Stomach (tissue), 9 donors: ENCODE measurements around the gene GRAMD2B. TPM values are rescaled to one million over a fixed set of nuclear protein-coding genes. Genes with fewer than 3 reads are reported as not detected.
A peak's percentile ranks its signal among the peaks of the same experiment; 100 is the strongest.

Source experiments
- DNase-seq, 2 donors: peaks; one replicate each; pipeline versions ENCODE4 v3.0.0 to v3.0.0-alpha.2; 2013 to 2019
- H3K27ac ChIP-seq, 5 donors: fragments of 200-600 bp in 4 of 5; sonication (generic) in 4 of 5; one replicate each; pipeline ENCODE4 v1.5.1; 2013 to 2019; ENCODE audit warnings: mild to moderate bottlenecking in 1 of 5, moderate library complexity in 1 of 5
- H3K27me3 ChIP-seq, 3 donors: fragments of 200-600 bp; sonication (generic); one replicate each; pipeline ENCODE4 v1.5.1; 2017 to 2019; ENCODE audit warnings: mixed run types in 1 of 3
- H3K36me3 ChIP-seq, 4 donors: fragments of 200-600 bp; sonication (generic); 1 replicate in 3 of 4; 2 replicates in 1 of 4; pipeline ENCODE4 v1.5.1; 2016 to 2019
- H3K4me1 ChIP-seq, 4 donors: fragments of 200-600 bp; sonication (generic); one replicate each; pipeline ENCODE4 v1.5.1; 2016 to 2019
- H3K4me3 ChIP-seq, 4 donors: fragments of 200-600 bp; sonication (generic) in 3 of 4; one replicate each; pipeline ENCODE4 v1.5.1; 2016 to 2019; ENCODE audit warnings: mild to moderate bottlenecking in 1 of 4
- H3K9me3 ChIP-seq, 4 donors: fragments of 200-600 bp; sonication (generic); one replicate each; pipeline ENCODE4 v1.5.1; 2016 to 2019
- EP300 ChIP-seq: sonication (generic); formaldehyde crosslinking; IDR thresholded peaks from one replicate; pipeline ENCODE4 v1.6.1; 2017; ENCODE audit warnings: antibody characterized with exemption
- POLR2A ChIP-seq, 4 donors: fragments of 450-650 bp; IDR thresholded peaks; one replicate each; pipeline ENCODE4 v1.6.1; 2016; ENCODE audit warnings: antibody characterized with exemption in 4 of 4, control low read depth in 2 of 4, mild to moderate bottlenecking in 1 of 4, moderate library complexity in 1 of 4
- POLR2AphosphoS5 ChIP-seq, 3 donors: sonication (generic); formaldehyde crosslinking; IDR thresholded peaks; one replicate each; pipeline ENCODE4 v1.6.1; 2016; ENCODE audit warnings: antibody characterized with exemption in 3 of 3
- WGBS, 5 donors: extraction: QIAGEN DNeasy Blood & Tissue Kit in 3 of 5; methylation state at CpG; one replicate each; pipeline versions ENCODE4 v1.1.5 to v1.1.7; 2013 to 2018; 5-methylcytosine and 5-hydroxymethylcytosine counted together
- intact Hi-C: fragments of 100-400 bp; cut with DNase I; formaldehyde crosslinking; loops from one replicate; pipeline ENCODE4 v1.15.1; 2023; ENCODE audit warnings: low total_unique reads
- polyA plus RNA-seq, 3 donors: library from polyadenylated mRNA; stranded (reverse); fragments of 200-250 nt; gene quantifications; one replicate each; pipeline ENCODE4 v1.2.3, GENCODE V29; 2013
- total RNA-seq, 5 donors: library from RNA; depleted of rRNA; stranded (reverse); fragments of >200 nt; gene quantifications; one replicate each; pipeline versions ENCODE4 v1.1.0 to v1.2.3, GENCODE V29; 2014 to 2016
- TF ChIP-seq, protein P1 (sequence below), 7 experiments: fragments of 450-650 bp in 4 of 7; fragments of 200-600 bp in 3 of 7; sonication (generic) in 3 of 7; IDR thresholded peaks; one replicate each; pipeline ENCODE4 v1.5.1; 2016 to 2019; ENCODE audit warnings: antibody characterized with exemption in 7 of 7, control low read depth in 2 of 7, mild to moderate bottlenecking in 1 of 7
- donor health status: healthy with polysubstance abuse.
- donor health status: Bipolar disorder and iron deficiency.
- donor health status: healthy.

Gene GRAMD2B
- total and polyA plus RNA-seq, 8 donors: 5.7 to 69.6 (median 23.7) TPM

DNA sequence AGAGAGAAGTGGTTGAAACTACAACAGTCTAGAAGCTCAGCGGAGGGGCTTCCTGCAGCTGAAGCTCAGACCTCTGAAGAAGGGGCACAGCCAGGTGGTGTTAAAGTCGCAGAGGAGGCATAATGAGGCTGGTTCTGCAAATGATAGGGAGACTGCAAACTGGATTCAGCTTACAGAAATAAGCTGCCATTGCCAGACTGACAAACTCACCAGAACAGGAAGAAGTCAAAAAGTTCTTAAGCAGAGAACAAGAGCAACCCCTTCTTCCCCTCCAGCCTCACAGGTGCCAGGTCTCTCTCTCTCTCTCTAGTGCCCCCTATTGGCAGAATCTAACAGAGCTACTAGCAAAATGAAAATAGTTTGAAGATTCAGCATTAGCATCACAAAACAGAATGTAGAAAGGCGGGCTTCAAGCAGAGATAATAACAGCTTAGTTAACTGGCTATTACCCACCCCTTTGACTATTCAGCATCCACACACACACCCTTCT, 76.7 kb downstream of the GRAMD2B start:
- peaks cover 6 to 18% (median 10%) of the 10 kb centered on the region in 4 donors for H3K4me1 ChIP-seq
- WGBS, 5 donors: 74 to 88% (median 84%) methylated on average over 3 of the region's 3 CpGs
- H3K27ac ChIP-seq: no peak overlapping the region
- TF ChIP-seq, protein P1, sequence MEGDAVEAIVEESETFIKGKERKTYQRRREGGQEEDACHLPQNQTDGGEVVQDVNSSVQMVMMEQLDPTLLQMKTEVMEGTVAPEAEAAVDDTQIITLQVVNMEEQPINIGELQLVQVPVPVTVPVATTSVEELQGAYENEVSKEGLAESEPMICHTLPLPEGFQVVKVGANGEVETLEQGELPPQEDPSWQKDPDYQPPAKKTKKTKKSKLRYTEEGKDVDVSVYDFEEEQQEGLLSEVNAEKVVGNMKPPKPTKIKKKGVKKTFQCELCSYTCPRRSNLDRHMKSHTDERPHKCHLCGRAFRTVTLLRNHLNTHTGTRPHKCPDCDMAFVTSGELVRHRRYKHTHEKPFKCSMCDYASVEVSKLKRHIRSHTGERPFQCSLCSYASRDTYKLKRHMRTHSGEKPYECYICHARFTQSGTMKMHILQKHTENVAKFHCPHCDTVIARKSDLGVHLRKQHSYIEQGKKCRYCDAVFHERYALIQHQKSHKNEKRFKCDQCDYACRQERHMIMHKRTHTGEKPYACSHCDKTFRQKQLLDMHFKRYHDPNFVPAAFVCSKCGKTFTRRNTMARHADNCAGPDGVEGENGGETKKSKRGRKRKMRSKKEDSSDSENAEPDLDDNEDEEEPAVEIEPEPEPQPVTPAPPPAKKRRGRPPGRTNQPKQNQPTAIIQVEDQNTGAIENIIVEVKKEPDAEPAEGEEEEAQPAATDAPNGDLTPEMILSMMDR (IDR thresholded peaks at IDR 0.05): peak in 5 of 7 experiments; percentile 23 to 52 (median 29)
- TF ChIP-seq EP300: no peak
- intact Hi-C loops: no loop called here
- no peaks in the 10 kb centered on the region for H3K9me3 ChIP-seq
- no peaks in the 10 kb centered on the region for H3K27me3 ChIP-seq
- peak in 1 of 2 donors; percentile 61 for DNase-seq
- H3K4me3 ChIP-seq: no peak overlapping the region
- H3K36me3 ChIP-seq: peaks cover 0 to 3% (median 0%) of the 10 kb centered on the region in 4 donors

- no peak overlapping the region for H3K27ac ChIP-seq
Observed at GRCh38 chr5:126501448-126501847, 78.2 kb downstream of the GRAMD2B start.

DNA sequence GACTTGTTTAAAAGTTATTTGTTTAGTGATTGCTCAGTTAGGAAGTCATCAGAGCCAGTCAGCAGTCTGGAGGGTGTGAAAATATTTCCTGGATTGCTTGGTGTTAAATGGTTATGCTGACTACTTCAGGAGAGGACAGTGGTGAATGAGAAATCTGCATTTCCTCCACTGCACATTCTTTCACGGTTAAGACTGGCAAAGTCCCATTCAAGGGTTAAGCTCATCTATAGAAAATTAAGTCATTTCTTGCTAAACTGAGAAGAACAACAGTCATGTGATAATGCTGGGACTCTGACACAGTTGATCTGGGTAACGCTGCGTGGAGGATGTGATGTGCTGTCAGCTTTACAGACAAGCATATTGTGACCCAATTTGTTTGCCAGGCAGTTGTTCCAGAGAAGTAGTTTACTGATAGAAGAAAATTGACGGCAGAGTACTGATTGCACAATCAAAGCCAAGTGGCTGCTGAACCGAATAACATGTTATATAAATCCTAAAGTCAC, 80.4 kb downstream of the GRAMD2B start:
- Histone ChIP-seq H3K4me1 (peaks cover 7 to 20% (median 13%) of the 10 kb centered on the region in 4 donors), H3K36me3 (no peaks in the 10 kb centered on the region), H3K4me3 (no peak overlapping the region), H3K27ac (peak overlapping the region in 4 of 5 donors; percentile 55 to 77 (median 60)), H3K27me3 (no peaks in the 10 kb centered on the region), H3K9me3 (no peaks in the 10 kb centered on the region)
- DNase-seq: peak in 1 of 2 donors; percentile 39
- TF ChIP-seq, protein P1 (IDR thresholded peaks at IDR 0.05): no peak
- TF ChIP-seq POLR2AphosphoS5 (IDR thresholded peaks at IDR 0.05): peak in 2 of 3 donors; percentile 13 to 27
- intact Hi-C loops: no loop called here
- WGBS, 5 donors: 8 to 32% (median 14%) methylated on average over 5 of the region's 5 CpGs

More at GRCh38 chr5:126501448-126501847, 78.2 kb downstream of the GRAMD2B start:
- Histone ChIP-seq H3K9me3 (no peaks in the 10 kb centered on the region), H3K4me3 (no peak overlapping the region), H3K36me3 (no peaks in the 10 kb centered on the region), H3K27me3 (no peaks in the 10 kb centered on the region), H3K4me1 (peaks cover 6 to 18% (median 10%) of the 10 kb centered on the region in 4 donors)
- TF ChIP-seq POLR2A (IDR thresholded peaks at IDR 0.05): no peak
- TF ChIP-seq EP300: no peak
- no peak for TF ChIP-seq POLR2AphosphoS5 (IDR thresholded peaks at IDR 0.05)
- TF ChIP-seq, protein P1 (IDR thresholded peaks at IDR 0.05): no peak
- WGBS, 5 donors: 93 to 98% (median 97%) methylated on average over 6 to 10 of the region's 10 CpGs
- intact Hi-C loops: no loop called here
- no peak for DNase-seq

- Histone ChIP-seq H3K36me3 (no peaks in the 10 kb centered on the region), H3K4me3 (no peak overlapping the region), H3K9me3 (no peaks in the 10 kb centered on the region), H3K4me1 (peaks cover 7 to 32% (median 15%) of the 10 kb centered on the region in 4 donors), H3K27me3 (no peaks in the 10 kb centered on the region), H3K27ac (peak overlapping the region in 3 of 5 donors; percentile 30 to 79 (median 31))
- intact Hi-C loops: no loop called here
- TF ChIP-seq POLR2AphosphoS5 (IDR thresholded peaks at IDR 0.05) (no peak), EP300 (no peak), POLR2A (IDR thresholded peaks at IDR 0.05) (no peak)
- TF ChIP-seq, protein P1 (IDR thresholded peaks at IDR 0.05): no peak
- WGBS, 5 donors: 74 to 82% (median 78%) methylated on average over 4 of the region's 4 CpGs
- no peak for DNase-seq
Observed at GRCh38 chr5:126506079-126506478, 82.9 kb downstream of the GRAMD2B start.
